Nephron (organoid): ENCODE results near the gene ADTRP.

Experiments
- H3K27ac Mint-ChIP-seq, 3 experiments: 2 replicates each; pipeline ENCODE4 v1.8.0; 2020; ENCODE audit warnings: mixed read lengths in 3 of 3, mild to moderate bottlenecking in 2 of 3, moderate library complexity in 1 of 3
- H3K27me3 Mint-ChIP-seq: 2 replicates; pipeline ENCODE4 v1.8.0; 2021; ENCODE audit warnings: low read depth, mild to moderate bottlenecking, moderate library complexity, mixed read lengths
- H3K36me3 Mint-ChIP-seq: 2 replicates; pipeline ENCODE4 v1.8.0; 2020; ENCODE audit warnings: low read depth, mixed read lengths
- H3K4me1 Mint-ChIP-seq: 2 replicates; pipeline ENCODE4 v1.8.0; 2020; ENCODE audit warnings: mixed read lengths
- H3K4me3 Mint-ChIP-seq, 3 experiments: 2 replicates each; pipeline ENCODE4 v1.8.0; 2020; ENCODE audit warnings: mild to moderate bottlenecking in 3 of 3, mixed read lengths in 3 of 3, moderate library complexity in 2 of 3
- H3K9me3 Mint-ChIP-seq: 2 replicates; pipeline ENCODE4 v1.8.0; 2020; ENCODE audit warnings: mixed read lengths
- CTCF ChIP-seq, 3 experiments: fragments of 200-600 bp; sonication (generic); IDR thresholded peaks; one replicate each; pipeline ENCODE4 v1.5.0; 2021; ENCODE audit warnings: antibody characterized with exemption in 3 of 3; ENCODE audit not compliant: unreplicated experiment in 3 of 3

Gene ADTRP

GRCh38 chr6:11819486-11819885, 40.9 kb upstream of the ADTRP start:
- Mint-ChIP-seq H3K27ac (no peak overlapping the region), H3K9me3 (no peaks in the 10 kb centered on the region), H3K27me3 (no peaks in the 10 kb centered on the region), H3K4me3 (no peak overlapping the region), H3K36me3 (no peaks in the 10 kb centered on the region), H3K4me1 (peaks cover 13% of the 10 kb centered on the region)
- no peak for TF ChIP-seq CTCF (IDR thresholded peaks at IDR 0.05; ENCODE audit: unreplicated experiment in 3 of 3)

GRCh38 chr6:11815231-11815630, 36.6 kb upstream of the ADTRP start:
- Mint-ChIP-seq H3K27ac (peak overlapping the region; percentile 59 to 77 (median 76)), H3K9me3 (no peaks in the 10 kb centered on the region), H3K4me3 (no peak overlapping the region), H3K4me1 (peaks cover 54% of the 10 kb centered on the region), H3K36me3 (no peaks in the 10 kb centered on the region), H3K27me3 (no peaks in the 10 kb centered on the region)
- TF ChIP-seq CTCF (IDR thresholded peaks at IDR 0.05; ENCODE audit: unreplicated experiment in 3 of 3) = no peak

- Mint-ChIP-seq H3K4me3 (no peak overlapping the region), H3K27me3 (no peaks in the 10 kb centered on the region), H3K4me1 (peaks cover 58% of the 10 kb centered on the region), H3K36me3 (no peaks in the 10 kb centered on the region), H3K27ac (peak overlapping the region in 2 of 3 experiments; percentile 59 to 77), H3K9me3 (no peaks in the 10 kb centered on the region)
- TF ChIP-seq CTCF (IDR thresholded peaks at IDR 0.05; ENCODE audit: unreplicated experiment in 3 of 3) = no peak
Observed at GRCh38 chr6:11814819-11815218, 36.2 kb upstream of the ADTRP start.

GRCh38 chr6:11814106-11814505, 35.5 kb upstream of the ADTRP start:
- no peaks in the 10 kb centered on the region for H3K36me3 Mint-ChIP-seq
- H3K27ac Mint-ChIP-seq = peak overlapping the region in 2 of 3 experiments; percentile 46 to 59
- no peak for TF ChIP-seq CTCF (IDR thresholded peaks at IDR 0.05; ENCODE audit: unreplicated experiment in 3 of 3)
- peaks cover 65% of the 10 kb centered on the region for H3K4me1 Mint-ChIP-seq
- H3K4me3 Mint-ChIP-seq = no peak overlapping the region
- H3K27me3 Mint-ChIP-seq = no peaks in the 10 kb centered on the region
- no peaks in the 10 kb centered on the region for H3K9me3 Mint-ChIP-seq

- TF ChIP-seq CTCF (IDR thresholded peaks at IDR 0.05; ENCODE audit: unreplicated experiment in 3 of 3) = no peak
- H3K27ac Mint-ChIP-seq = peak overlapping the region in 2 of 3 experiments; percentile 1 to 59
- H3K4me3 Mint-ChIP-seq = no peak overlapping the region
- no peaks in the 10 kb centered on the region for H3K9me3 Mint-ChIP-seq
- no peaks in the 10 kb centered on the region for H3K36me3 Mint-ChIP-seq
- peaks cover 69% of the 10 kb centered on the region for H3K4me1 Mint-ChIP-seq
- no peaks in the 10 kb centered on the region for H3K27me3 Mint-ChIP-seq
Observed at GRCh38 chr6:11813606-11814005, 35.0 kb upstream of the ADTRP start.

GRCh38 chr6:11812951-11813350, 34.3 kb upstream of the ADTRP start:
- no peak for TF ChIP-seq CTCF (IDR thresholded peaks at IDR 0.05; ENCODE audit: unreplicated experiment in 3 of 3)
- Mint-ChIP-seq H3K27ac (peak overlapping the region in 1 of 3 experiments; percentile 59), H3K27me3 (no peaks in the 10 kb centered on the region), H3K4me3 (no peak overlapping the region), H3K4me1 (peaks cover 69% of the 10 kb centered on the region), H3K9me3 (no peaks in the 10 kb centered on the region), H3K36me3 (no peaks in the 10 kb centered on the region)
